HG03066 (cell line): ENCODE measurements around the gene MET.
A peak's percentile ranks its signal among the peaks of the same experiment; 100 is the strongest.
"Not testable (repeated sequence)": the region's sequence is repeated elsewhere in the genome, so short reads cannot be mapped to it uniquely, and the experiment has no call there.

ENCODE experiments used
- ATAC-seq: cut with Tn5 transposase; IDR thresholded peaks from one replicate; pipeline ENCODE4 v1.9.1; 2021; ENCODE audit warnings: low read depth; ENCODE audit not compliant: unreplicated experiment

Gene MET

DNA sequence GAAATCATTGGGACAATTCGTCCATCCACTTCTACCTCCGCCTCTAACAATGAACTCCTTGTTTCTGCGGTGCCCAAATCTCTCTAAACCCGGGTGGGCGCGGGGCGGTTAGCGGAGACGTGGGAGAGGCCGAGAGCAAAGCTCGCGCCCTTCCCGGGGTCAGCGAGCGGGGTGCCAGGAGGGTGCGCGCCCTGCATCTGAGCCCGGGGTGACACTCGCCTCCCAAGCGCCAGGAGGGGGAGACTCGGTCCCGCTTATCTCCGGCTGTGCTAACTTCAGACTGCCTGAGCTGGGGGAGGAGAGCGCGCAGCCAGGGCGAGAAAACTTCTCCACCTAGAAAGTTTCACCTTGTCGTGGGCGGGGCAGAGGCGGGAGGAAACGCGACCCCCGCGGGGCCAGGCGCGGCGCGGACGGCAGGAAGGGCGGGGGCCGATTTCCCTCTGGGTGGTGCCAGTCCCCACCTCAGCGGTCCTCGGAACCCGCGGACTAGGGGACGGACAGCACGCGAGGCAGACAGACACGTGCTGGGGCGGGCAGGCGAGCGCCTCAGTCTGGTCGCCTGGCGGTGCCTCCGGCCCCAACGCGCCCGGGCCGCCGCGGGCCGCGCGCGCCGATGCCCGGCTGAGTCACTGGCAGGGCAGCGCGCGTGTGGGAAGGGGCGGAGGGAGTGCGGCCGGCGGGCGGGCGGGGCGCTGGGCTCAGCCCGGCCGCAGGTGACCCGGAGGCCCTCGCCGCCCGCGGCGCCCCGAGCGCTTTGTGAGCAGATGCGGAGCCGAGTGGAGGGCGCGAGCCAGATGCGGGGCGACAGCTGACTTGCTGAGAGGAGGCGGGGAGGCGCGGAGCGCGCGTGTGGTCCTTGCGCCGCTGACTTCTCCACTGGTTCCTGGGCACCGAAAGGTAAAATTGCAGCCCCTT, at the start of gene MET:
MET (plus strand) TSS at position 516 of the 915 bp plus-strand sequence. CDS start 26,889 bp downstream, outside the sequence.
- ATAC-seq: peak; percentile 89

DNA sequence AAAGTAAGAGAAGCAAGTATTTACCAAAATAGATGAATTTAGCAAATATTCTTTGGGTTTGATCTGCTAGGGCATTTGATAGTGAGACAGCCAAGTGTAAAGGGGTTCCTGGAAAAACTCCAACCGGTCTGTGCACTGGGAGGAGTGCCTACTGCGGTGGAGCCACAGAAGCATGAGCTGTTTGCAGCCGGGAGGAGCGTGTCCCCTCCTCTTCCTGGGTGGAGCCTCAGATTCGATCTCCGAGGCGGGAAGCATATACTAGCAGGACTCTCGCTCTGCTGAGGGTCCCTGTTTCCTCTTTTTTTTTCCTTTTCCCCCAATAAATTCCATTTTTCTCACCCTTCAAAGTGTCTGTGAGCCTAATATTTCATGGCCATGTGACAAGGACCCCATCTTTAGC, 45.1 kb upstream of the MET start:
- ATAC-seq: no peak

DNA sequence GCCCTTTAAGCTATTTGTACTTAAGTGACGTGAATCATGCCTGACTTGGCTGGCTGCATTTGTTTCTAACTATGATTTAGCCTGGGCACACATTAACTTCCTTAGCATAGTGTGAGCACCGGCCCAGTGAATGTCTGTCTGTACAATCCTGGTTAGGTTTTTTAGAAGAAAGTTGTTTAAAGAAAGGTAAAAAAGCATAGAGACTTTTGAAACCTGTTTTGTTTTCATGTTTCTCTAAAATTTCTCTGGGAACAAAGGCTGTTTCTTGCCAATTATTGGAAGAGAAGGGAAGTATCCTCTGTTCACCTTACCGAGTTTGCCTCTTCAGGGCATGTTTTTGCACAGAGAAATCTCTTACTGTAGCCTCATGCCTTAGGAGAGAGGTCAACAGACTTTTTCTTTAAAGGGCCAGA, 42.9 kb upstream of the MET start:
- ATAC-seq: no peak

DNA sequence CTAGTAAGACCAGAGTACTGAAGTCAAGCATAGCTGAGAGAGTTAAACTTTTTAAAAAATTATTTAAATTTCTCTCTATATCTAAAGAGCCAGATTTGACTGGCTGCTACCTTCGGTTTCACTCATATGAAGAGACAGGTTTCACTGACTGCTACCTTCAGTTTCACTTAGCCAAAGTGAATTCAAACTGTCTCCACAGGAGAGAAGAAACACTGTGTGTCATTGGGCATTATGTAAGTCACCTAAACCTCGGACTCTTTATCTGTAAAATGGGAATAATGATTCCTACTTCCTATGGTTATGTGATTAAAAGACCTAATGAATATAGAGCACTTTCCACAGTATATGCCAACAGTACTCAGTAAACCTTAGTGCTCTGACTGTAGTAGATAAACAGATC, 41.6 kb upstream of the MET start:
- peak; percentile 97 for ATAC-seq

DNA sequence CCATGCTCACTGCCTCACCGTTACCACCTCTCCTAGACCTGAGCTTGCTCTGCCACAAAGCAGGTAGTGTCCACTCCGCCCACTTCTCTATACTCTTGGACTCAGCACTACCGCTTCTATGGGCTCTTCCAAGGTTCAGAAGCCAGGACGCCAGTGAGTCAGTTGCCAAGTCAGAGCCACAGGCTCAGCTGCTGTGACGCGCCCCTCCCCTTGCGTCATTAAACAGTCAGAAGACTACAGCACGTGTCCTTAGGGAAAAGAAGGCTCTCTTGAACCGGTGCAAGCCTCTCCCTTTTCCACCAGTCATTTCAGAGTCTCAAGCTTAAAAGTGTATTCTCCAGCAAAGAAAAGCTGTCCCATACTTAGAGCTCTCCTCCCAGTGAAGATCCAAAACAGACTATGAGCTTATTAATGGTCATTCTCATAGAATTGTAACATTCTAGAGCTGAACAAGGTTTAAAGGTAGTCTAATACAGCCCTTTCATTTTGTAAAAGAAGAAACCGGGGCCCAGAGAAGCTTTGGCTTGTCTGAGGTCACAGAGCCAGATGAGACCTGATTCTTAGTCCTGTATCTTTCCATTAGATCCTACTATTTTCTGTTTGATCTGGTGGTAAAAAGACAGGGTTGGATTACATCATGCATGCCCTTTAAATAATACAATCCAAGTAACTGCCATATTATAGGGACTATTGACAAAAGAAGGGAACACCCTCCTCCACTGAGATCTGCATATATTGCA, 40.9 kb upstream of the MET start:
- no peak for ATAC-seq

DNA sequence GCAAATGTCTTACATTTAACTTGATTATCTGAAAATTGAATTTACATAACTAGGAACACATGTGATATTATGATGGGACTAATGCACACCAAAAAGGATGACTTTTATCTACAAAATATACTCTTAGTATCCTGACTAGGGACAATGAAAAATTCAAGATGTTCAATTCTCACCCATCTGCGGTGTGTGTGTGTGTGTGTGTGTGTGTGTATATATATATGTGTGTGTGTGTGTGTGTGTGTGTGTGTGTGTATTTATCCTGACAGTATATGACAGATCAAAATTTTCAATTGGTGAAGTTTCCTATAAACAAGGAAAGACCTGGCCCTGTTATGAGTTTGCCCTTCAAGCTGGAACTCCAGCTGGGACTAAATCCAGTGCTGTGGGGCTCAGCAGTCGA, 40.3 kb upstream of the MET start:
- ATAC-seq: no peak

DNA sequence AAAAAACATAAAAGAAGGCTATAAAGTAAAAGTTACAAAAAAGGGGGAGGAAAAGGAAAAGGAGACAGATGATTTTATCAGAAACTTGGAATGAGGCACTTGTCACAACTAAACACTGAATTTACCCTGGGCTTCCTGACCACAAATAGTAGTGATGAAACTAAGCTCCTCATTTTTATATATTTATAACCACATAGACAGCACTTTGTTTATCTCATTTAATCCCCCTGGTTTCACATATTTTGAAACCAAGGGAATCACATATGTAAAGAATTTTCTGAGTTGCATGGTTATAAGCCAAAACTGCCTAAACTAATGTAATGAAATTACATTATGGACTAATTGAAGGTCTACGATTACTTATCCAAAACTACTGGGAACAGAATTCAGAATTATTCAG, 39.6 kb upstream of the MET start:
- ATAC-seq: no peak

DNA sequence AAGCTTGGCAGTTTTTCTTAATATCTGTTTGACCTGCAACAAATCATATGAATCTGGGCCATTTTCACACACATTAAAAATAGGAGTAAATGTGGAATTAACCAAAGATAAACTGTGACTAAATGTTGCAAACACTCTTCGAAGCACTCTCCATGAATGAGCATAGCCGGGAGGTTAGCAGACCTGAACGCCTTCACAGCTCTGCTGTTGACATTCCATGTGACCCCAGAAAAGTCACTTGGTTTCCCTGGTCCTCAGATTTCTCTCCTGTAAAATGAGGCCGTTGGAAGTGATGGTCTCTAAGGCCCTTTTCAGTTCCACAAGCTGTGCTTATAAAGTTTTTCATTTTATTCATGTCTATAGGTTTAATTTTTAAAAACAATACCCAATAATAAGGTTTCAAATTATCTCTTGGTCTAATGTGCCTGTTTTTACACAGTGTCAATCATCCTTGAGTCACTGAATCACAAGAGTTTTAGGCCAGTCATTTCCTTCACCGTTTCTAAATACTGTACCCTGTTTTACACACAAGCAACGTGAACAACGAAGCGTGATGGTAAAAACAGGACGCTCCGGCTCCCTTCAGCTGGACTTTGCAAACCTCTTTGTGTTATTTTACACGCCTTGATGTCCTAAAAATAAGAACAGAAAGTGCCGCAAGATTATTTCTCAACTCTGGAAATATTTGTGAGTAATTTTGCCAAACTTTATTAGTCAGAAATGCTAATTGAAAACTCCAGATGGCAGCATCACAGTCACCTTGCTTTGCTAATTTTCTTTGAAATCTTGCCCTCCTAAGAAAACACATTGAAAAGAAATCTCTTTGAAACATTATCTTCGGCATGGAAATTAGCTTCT, 38.6 kb upstream of the MET start:
- ATAC-seq: no peak

DNA sequence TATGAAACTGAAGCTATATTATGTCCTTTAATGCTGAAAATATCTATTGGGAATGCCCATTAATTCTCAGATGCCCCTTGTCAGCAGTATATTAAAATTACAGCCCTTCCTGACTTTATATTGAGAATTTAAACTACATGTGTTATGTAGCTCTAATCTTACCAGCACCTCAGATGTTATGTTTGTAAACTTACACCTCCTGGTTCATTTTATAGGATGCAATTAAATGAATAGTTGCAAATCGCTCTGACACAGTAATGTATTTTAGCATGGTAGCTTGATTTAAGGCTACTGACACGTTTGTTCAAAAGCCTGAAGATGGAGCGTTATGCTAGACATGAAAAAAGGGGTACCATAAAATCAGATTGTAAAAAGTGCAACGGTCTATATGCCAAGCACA, 35.0 kb upstream of the MET start:
- ATAC-seq: no peak

DNA sequence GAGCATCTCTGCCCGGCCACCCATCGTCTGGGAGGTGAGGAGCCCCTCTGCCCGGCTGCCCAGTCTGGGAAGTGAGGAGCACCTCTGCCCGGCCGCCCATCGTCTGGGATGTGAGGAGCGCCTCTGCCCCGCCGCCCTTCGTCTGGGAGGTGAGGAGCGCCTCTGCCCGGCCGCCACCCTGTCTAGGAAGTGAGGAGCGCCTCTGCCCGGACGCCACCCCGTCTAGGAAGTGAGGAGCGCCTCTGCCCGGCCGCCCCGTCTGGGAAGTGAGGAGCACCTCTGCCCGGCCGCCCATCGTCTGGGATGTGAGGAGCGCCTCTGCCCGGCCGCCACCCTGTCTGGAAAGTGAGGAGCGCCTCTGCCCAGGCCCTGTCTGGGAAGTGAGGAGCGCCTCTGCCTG, 33.4 kb upstream of the MET start:
- ATAC-seq: not testable (repeated sequence)

DNA sequence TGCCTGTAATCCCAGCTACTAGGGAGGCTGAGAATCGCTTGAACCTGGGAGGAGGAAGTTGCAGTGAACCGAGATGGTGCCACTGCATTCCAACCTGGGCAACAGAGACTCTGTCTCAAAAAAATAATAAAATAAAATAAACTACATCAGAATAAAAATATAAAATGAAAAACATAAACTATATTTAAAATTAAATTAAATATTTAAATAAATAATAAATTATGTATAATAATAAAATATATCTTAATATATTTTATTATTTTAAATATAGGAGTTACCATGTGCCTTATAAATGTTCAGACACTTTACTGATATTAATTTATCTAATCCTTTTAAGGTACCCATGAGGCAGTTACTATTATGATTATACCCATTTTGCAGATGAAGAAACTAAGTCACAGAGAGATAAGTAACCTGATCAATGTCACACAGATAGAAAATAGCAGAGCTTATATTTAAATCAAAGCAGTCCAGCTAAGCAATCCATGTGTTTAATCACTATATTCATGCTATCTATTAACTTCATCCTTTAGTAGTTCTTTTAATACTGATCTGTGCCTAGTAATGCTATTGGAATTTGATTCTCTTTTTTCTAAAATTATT, 30.3 kb upstream of the MET start:
- ATAC-seq: no peak

DNA sequence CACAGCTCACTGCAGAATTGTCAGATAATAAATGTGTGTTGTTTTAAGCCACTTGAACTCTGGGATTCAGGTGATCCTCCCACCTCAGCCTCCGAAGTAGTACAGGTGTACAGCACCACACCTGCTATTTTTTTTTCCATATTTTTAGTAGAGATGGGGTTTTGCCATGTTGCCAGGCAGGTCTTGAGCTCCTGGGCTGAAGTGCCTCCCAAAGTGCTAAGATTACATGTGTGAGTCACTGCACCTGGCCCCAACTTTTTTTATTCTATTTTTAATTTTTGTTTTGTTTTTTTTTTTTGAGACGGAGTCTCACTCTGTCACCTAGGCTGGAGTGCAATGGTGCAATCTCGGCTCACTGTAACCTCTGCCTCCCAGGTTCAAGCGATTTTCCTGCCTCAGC, 28.8 kb upstream of the MET start:
- ATAC-seq: not testable (repeated sequence)

DNA sequence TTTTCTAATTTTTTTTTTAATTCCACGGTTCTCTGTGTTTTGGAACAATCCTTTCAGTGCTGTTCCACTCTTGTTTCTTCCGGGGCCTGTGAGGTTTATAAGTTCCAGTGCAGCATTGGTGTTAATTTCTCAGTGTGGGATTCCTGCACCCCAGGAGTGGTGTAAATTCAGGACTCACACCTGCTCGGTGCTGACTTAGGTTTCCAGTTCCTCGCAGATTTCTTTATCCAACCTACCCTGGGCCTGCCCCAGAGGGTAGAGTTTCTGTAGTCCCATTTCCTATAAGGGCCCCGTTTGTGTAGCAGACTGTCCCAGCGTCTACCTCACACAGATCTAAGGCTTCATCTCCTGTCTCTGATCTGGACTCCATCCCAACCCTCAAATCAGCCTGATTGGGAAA, 27.4 kb upstream of the MET start:
- ATAC-seq: no peak

DNA sequence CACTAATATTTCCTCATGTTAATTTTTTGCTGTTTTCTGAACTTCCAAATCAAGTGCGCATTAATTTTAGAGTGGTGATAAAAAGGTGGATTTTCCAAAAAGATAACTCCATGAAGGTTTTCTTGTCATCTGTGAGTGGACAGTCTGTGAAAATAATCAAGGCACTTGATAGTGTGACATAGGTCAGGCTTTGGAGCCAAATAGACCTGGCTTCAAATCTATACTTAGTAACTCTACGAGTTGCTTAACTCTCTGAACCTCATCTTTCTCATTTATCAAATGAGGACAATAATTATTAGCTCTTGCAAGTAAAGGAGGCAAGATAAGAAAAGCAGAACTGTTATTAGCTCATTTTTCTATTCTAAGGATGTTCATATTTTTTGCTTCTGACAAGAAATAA, 24.7 kb upstream of the MET start:
- ATAC-seq: no peak

DNA sequence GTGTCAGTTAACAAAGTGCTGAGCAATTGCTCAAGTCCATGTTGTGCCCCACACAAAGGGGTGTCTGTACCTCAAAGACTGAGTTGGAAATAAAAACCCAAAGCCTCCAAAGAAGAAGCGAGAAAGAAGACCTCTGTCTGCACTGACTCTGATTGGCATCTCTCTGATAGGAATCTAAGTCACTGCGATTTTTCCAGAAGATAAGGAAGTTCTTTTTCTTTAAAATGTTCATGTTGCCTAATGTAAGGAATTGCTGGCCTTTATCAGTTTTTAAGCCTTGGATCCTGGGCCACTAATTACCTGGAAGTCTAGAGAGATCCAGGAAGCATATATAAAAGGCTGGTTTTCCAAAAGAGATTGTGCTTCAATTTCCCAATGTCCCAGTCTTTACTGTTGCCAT, 24.1 kb upstream of the MET start:
- ATAC-seq: no peak

DNA sequence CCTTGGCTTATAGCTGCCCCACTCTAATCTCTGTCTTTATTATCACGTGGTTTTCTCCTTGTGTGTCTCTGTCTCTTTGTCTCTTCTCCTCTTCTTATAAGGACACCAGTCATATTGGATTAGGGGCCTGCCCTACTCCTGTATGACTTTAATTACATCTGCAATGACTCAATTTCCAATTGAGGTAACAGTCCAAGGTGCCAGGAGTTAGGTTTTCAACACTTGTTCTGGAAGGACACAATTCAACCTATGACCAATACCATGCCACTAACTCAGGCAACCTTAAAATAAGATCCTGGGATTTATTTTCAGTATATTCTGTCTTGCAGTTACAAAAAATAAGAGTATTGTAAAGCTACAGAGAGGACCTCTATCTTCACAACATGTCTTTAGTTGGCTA, 21.6 kb upstream of the MET start:
- no peak for ATAC-seq

DNA sequence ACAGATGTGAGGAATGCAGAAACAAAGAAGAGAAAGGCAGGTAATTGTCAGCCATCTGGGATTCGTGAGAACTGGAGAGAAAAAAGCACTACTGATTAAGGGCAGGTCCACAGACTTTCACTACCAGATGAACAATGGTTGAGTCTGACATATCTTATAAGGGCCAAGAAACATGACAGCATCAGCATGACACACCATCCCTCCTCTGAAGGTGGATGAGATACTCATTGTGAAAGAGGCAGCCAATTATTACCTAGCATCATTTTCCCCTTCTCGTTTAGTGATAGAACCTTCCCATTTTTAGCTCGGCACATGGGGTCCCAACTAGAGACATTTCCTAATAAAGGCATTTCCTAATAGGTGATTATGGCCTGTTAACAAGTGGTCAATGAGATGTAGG, 19.2 kb upstream of the MET start:
- no peak for ATAC-seq

DNA sequence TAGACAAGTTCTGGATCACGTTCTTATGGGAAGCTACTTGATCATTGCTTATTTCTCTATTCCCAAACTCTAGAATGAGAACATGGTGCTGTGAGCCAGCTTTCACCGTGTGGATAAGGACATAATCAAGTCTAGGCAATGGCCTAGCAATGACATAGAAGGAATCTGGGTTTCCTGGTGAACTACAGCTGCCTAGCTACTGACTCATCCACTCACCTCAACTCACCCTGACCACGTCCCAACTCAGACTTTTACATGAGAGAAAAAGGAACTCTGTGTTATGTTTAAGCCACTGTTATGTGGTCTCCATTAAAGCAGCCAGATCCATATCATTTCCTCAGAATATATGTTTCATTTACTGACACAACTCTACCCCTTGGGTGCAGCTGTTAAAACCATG, 18.8 kb upstream of the MET start:
- no peak for ATAC-seq

DNA sequence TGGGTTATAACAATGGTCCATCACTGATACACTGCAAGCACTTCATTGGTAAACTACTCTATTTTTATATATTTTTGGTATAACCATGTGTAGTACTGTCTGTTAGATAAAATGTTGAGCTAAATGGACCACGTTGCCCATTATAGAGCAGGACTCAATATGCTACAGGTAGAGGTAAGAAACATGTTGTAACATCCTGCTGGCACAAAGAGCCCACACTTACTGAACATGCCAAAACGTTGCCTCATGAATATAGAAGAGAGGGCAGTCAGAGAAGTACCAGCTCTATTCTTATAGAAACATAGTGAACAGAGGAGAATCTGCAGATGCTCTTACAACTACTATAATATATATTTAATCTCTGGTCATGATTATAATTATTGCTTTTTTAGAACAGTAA, 18.4 kb upstream of the MET start:
- ATAC-seq: no peak

DNA sequence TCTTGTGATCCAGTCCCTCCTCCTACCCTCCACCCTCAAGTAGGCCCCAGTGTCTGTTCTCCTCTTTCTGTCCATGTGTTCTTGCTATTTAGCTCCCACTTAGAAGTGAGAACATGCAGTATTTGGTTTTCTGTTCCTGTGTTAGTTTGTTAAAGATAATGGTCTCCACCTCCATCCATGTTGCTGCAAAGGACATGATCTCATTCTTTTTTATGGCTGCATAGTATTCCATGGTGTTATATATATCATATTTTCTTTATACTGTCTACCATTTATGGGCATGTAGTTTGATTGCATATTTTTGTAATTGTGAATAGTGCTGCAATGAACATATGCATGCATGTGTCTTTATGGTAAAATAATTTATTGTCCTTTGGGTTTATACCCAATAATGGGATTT, 12.7 kb upstream of the MET start:
- ATAC-seq: not testable (repeated sequence)

DNA sequence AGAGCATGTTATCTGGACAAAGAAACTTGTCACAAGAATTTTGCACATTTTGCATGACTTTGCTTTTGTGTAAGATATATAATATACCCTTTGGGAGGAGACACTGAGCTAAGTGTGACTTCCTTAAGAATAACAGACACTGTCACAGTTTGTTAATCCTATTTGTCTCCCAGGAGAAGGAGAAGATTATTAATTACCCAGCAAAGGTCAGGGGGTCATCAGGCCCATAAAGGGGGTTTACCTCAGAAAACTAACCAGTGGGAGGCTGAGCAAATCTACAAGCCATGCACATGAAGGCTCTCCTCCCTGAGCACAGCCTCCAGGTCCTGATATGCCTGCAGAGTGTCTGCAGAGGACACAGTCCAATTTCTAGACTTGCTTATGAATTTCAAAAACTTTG, 10.1 kb upstream of the MET start:
- no peak for ATAC-seq
